NT2/D1 (cell line): ENCODE results near the gene ARMC9.

Experiments
- YY1 ChIP-seq: IDR thresholded peaks from 2 replicates; pipeline ENCODE4 v1.6.1; 2011; ENCODE audit not compliant: insufficient read length, insufficient read depth
- ZNF274 ChIP-seq: IDR thresholded peaks from 2 replicates; pipeline ENCODE4 v1.6.1; 2011; ENCODE audit warnings: mild to moderate bottlenecking, low read depth, low read length

GRCh38 chr2:231159306-231159705 is 39.1 kb upstream of the ARMC9 start:
- TF ChIP-seq YY1 (no peak), ZNF274 (no peak)
